HK-2 (cell line): ENCODE data around the gene NEURL1.
"Not testable (repeated sequence)": the region's sequence is repeated elsewhere in the genome, so short reads cannot be mapped to it uniquely, and the experiment has no call there.

Source experiments
- DNase-seq: peaks from one replicate; pipeline ENCODE4 v3.0.0-alpha.2; 2018; ENCODE audit not compliant: unreplicated experiment

NEURL1 gene

DNA sequence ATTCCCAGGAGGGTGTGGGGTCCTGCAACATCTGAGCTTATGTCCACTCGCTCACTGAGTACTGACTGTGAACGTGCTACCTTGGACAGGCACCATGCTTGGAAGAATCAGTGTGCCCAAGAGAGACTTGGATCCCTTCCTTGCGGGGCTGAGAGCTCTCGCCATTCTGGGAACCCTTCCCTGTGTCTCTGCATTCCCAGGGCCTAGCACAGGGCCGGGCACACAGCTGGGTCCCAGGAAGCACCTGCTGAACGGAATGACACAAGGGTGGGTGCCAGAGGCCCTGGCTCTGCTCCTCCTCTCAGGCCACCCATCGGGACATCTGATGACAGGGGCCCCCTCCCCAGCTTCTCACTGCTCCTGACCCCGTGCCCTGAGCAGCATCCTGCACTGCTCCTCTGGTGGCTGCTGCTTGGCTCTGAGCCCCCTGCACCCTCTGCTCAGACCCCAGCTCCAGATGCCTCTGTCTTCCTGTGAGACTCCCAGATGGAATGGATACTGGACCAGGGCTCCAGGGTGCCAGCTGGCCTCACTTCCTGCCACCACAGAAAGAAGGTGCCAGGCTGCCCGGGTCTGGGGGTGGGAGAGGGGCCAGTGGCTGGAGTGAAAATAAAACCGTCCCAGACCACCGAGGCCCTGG, 129.6 kb downstream of the NEURL1 start:
- DNase-seq = no peak

DNA sequence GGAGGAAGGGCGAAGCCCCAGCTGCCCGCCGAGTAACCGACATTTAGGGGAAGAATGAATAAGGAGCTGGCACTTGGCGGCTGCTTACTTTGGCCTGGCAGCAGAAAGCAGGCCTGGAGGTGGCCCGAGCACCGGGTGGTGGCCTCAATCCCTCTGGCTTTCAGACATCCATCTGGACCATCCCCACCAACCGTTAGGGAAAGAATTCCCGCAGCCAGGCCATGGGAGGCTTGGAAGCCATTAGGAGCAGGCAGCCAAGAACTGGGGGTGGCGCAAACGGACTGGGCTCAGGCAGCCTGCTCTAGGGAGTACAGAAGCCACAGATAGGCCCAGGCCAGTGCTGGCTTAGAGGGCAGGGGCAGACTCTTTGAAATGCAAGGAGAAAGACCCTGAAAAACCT, 132.7 kb downstream of the NEURL1 start:
- DNase-seq = no peak

DNA sequence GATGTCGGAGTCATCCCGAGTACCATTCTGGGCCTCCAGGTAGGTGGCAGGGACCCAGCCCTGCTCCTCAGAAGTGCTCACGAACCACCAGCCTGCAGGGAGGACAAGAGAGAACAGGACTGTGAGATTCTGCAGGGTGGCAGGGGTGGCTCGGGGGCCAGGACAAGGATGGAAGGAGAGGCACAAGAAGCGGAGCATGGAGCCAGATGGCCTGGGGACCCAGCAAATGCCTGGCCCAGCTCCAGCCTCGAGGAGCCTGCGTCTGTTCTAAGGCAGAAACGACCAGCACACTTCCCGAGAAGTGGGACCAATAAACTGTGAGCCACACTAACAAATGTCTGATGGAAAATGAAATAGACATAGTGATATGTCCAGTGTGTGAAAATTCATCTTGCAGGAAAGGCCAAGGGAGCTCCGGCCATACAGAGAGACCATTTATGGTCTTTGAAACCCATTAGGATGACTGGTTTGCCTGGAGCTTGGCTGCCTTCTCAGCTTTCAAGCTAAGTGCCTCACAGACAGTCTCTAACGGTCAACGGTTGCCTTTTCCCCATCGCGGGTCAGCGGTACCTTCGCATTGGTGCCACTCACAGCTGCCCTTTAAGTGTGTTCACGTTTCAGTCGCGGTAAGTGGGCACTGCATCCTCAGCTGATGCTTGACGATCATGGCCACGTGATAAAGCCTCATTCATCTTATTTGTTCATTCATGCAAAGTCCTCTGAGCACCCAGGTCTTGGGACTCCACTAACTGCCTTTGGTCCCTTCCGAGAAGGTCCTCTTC, 133.8 kb downstream of the NEURL1 start:
- no peak for DNase-seq

DNA sequence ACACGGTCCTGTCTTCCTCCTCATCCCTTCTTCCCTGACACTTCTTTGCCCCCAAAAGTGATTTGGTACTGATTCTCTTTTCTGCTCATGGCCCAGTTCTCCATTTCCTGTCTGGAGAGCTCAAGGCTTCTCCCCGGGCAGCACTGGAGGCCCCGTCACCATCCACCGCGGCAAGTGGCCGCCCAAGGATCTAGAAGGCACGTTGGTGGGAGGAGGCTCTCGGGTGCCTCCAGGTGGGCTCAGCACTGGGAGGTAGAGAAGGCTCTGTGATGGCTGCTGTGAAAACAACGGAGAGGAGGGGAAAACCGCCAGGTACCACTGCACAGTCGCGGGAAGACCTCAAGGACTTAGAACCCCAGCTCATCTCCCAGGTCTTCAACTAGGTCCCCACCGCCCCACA, 134.4 kb downstream of the NEURL1 start:
- no peak for DNase-seq

DNA sequence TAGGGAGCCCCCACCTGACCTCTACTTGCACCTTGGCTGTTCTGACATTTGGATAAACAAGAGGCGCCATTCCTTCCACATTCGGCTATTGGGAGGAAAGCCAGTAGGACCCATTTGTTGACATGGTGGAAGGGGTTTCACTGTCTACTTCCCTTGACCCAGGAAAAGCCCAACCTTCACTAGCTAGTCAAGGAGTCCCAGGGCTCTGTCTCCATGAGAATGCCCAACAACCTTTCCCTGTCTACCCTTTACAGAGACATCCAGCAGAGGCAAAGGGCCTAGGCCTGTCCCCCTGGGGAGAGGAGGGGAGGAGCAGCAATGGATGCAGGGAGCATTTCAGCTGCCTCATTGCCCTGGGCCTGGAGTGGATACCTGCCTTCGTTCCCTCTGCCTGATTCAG, 136.1 kb downstream of the NEURL1 start:
- no peak for DNase-seq

DNA sequence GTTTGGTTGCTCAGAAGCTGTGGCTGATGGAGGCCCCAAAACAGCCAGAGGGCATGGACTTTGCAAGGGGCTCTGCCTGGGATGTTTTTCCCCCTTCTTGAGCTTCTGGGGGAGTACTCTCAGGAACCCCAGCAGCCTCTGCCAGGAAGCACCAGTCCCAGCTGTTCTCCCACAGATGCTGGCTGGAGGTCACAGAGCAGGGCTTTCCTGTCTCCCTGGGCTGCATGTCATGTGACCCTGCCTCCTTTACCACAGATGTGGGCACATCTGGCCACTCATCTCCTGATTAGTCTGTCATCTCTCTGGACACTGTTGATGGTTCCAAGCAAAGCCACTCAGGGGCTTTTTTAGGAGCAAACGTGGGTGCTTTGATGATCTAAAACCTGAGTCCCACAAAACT, 136.7 kb downstream of the NEURL1 start:
- no peak for DNase-seq

DNA sequence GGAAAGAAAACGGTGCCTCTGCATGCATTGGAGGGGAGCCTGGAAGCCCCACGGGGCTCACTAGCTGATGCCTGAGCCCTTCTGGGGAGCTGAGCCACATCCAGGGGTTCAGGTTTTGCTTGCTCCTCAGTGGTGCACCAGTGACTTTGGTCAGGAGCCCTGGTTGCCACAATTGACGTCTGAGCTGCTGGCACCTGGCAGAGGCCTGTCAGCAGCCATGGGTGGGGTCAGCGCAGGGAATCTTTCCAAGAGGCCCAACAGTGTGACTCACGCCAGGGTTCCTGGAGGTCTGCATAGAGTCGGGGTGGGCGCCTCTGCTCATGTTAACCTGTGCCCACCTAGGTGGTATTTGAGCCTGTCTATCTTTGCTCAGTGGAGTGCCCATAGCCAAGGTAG, 138.7 kb downstream of the NEURL1 start:
- DNase-seq = no peak

DNA sequence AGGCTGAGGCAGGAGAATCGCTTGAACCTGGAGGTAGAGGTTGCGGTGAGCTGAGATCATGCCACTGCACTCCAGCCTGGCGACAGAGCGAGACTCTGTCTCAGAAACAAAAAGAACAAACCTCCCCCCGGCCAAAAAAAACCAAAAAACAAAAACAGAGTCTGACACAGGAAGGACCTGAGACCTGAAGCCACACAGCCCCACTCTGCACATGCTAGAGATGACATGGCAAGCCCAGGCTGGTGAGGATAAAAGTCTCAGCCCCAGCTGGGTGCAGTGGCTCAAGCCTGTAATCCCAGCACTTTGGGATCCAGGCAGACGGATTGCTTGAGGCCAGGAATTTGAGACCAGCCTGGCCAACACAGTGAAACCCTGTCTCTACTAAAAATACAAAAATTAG, 139.4 kb downstream of the NEURL1 start:
- DNase-seq = not testable (repeated sequence)

DNA sequence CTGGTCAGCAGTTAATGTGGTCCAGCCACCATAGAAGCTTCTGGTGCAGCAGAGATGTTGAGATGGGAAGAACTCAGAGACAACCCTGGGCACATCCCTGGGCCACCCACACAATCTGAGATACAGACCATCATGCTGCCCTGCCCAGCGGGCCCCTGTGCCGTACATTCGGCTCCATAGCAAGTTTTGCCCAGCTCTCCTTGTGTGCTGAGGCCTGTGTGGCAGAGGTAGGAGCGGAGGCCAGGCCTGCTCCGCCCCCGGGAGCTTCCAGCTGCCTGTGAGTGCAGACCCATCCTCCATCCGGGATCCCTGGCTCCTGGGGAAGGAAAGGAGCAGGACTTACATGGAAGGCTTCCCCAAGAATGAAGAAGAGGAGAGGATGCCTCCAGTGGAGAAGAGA, 140.3 kb downstream of the NEURL1 start:
- DNase-seq = no peak

DNA sequence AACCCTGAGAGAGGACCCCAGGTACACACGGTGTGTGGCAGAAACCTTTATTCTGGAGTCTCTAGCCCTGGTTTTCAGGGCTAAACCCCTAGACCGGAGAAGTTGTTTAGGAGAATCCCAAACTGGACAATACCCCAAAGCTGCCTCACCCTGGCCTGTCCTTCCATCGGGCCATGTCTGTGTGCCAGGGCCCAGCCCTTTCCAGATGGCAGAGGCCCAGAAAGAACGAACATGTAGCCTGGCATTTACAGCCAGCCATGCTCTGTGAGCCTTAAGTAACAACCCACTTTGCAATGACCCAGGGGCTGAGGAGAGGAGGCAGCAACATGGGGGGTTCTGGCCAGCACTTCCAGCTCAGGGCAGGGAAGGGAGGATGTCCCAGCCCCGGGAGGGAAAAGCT, 142.1 kb downstream of the NEURL1 start:
- DNase-seq = no peak

DNA sequence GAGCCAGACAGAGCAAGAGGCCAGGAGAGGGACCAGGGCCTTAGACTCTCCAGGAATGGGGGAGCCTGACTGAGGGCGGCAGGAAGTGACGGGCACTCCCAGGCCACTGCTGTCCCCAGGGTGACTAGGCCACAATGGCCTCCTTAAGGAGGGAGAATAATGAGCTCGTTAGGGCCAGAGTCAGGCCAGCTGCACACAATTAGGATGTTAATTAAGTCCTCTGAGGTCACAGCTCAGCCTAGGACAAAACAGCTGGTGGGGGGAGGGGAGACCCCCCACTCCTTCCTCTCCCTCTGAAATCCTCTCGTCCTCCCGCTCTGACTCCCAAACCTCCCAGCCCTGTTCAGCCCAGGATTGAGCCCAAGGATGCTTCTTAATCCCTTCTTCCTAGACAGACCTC, 143.0 kb downstream of the NEURL1 start:
- no peak for DNase-seq

DNA sequence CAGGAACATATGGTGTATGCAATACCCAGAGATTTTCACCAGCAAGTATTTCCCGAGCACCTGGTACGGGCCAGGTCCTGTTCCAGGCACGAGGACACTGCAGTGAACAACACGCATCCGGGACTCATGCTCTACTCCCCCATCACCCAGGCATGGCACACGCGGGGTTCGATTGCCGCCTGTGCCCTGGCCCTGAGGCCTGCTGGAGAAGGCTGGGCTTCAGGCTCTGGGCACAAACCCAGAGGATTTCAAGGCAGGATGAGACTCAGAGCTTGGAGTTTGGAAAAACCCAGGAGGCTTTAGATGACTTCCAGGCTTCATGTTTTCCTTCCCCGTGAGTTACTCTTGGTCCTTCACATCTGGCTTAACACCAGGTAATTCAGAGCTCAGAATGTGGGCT, 143.5 kb downstream of the NEURL1 start:
- DNase-seq = no peak

DNA sequence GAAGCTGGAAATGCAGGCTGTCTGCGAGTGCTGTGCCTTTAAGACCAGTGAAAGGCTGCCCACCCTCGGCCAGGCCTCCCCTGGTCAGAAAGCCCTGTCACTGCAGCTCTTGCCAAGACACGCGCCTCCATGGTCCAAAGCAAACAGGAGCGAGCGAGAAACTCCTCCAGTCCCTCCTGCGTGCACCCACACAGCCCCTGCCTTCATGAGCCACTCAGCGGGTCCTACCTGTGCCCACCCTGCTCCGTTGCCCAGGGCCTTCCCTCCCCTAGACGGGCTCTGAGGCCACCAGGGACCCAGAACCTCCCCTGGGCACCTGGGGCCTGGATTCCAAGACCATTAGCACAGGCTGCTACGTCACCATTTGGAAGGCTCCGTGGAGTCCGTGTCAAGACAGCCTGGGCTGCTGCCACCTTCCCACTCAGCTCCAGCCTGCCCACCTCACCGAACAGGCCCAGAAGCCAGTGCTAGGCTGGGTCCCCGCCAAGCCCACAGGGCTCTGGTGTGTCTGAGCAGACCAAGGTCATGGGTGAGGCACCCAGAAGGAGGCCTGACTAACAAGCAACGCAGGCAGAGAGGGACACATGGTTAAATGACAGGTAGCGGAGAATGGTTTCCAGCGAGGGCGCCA, 144.5 kb downstream of the NEURL1 start:
- no peak for DNase-seq

DNA sequence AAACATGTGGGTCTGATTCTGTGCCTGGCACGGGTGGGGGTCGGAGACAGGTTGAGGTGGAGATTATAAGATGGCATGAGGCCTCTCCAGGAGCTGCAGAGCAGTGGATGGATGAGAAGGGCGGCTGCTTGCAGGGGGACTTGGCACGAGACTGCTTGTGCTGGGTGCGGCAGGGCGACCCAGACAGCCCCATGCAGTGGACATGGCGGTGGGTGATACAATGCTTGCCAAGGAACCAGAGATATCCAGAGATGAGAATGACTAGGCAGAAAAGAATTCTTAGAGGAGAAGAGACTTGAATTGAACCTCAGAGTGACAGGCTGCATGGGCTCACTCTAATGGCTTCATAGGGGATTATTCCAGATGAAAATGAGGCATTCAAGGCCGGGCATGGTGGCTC, 145.4 kb downstream of the NEURL1 start:
- no peak for DNase-seq

DNA sequence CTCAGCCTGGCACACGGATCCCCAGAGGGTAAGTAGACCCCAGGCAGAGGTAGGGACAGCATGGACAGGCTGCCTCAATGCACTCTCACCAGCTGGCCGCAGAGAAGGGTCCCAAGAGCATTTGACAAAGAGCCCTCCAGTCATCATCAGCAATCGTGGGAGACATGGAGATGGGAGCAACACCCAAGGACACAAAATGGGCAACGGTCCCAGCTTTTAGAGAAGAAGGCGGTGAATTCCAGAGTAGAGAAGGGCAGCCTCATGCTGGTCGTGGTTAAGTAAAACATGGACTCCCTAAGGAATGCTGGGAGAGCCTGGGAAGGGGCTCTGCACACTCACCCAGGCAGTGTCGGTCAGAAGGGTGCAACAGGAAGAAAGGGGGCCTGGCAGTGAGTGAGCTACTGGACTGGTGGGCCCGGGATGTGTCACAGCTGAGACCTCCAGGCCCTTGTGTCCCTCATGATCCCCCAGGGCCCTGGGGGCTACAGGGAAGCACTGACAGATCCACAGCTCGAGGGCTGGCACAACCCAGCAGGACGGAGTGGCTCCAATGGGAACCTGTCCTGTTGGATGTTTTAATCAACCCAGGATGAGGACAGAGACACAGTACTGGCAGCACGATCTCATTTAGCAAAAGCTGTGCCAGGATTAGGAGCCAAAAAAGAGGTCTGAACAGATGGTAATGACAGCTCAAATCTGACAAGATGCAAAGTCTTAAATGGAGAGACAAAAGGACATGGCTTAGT, 147.1 kb downstream of the NEURL1 start:
- DNase-seq = no peak

DNA sequence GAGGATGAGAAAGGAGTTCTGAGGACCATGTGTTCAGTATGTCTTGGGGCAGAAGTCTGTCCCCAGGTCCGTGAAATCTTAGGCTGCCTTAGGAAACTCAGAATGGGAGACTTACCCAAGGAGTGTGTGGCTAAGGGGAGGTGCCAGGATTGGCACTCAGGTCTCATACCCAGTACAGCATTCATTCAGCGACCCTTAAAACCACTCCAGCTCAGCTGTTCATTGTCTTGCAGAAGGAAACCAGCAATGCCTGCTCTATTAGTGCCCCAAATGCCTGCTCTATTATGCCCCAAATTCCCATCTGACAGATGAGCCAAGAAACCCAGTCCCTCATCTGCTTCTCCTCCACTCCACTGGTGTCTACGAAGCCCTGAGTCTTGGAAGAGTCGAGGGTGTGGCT, 147.8 kb downstream of the NEURL1 start:
- no peak for DNase-seq
